B cell (primary cell): Measurements from ENCODE around the gene AIFM2. TPM values are rescaled to one million over a fixed set of nuclear protein-coding genes. Genes with fewer than 3 reads are reported as not detected.

Source experiments
- ATAC-seq: fragments of 200-7000 bp; cut with Tn5 transposase; one replicate; pipeline ENCODE4 v1.10.0; 2021; ENCODE audit warnings: low read depth, mild to moderate bottlenecking, moderate number of reproducible peaks, moderate library complexity
- CTCF ChIA-PET: fragments of 350-600 bp; sonication (Branson Sonifier 250); formaldehyde crosslinking; loops from one replicate; lab custom pipeline; 2021; ENCODE audit warnings: antibody characterized with exemption, inconsistent platforms; lab: Charles Lee
- POLR2A ChIA-PET: fragments of 350-600 bp; sonication (Branson Sonifier 250); formaldehyde crosslinking; loops from one replicate; lab custom pipeline; 2021; ENCODE audit warnings: antibody characterized with exemption; lab: Charles Lee
- DNase-seq: peaks from one replicate; pipeline ENCODE4 v3.0.0; 2013
- H2AFZ ChIP-seq: 2 replicates; pipeline ENCODE4 v1.6.1; 2012; ENCODE audit warnings: mild to moderate bottlenecking, low read depth, low read length; ENCODE audit not compliant: insufficient read depth, poor library complexity, severe bottlenecking
- H3K27ac ChIP-seq, 2 donors: 1 replicate in 1 of 2; 2 replicates in 1 of 2; pipeline ENCODE4 v1.5.1; 2012 to 2013; ENCODE audit warnings: low read length in 2 of 2, mild to moderate bottlenecking in 2 of 2, moderate library complexity in 1 of 2
- H3K27me3 ChIP-seq, 4 experiments: fragments of 200-600 bp in 1 of 4; sonication (generic) in 1 of 4; replicated peaks in 1 of 4; 1 replicate in 2 of 4; 2 replicates in 2 of 4; pipeline versions ENCODE4 v1.6.1 to v1.7.0; 2013 to 2016; ENCODE audit warnings: low read length in 3 of 4, mild to moderate bottlenecking in 2 of 4, mixed read lengths in 1 of 4, moderate library complexity in 1 of 4; ENCODE audit not compliant: insufficient read depth in 4 of 4, control insufficient read depth in 3 of 4; ENCODE audit errors: control extremely low read depth in 1 of 4
- H3K36me3 ChIP-seq, 2 experiments: replicated peaks in 1 of 2; 1 replicate in 1 of 2; 2 replicates in 1 of 2; pipeline versions ENCODE4 v1.6.1 to v1.7.1; 2013; ENCODE audit warnings: low read length in 1 of 2; ENCODE audit not compliant: insufficient read depth in 2 of 2, control insufficient read depth in 1 of 2; ENCODE audit errors: control extremely low read depth in 1 of 2, extremely low read depth in 1 of 2
- H3K4me1 ChIP-seq, 2 donors: fragments of 200-600 bp in 1 of 2; sonication (generic) in 1 of 2; 1 replicate in 1 of 2; 2 replicates in 1 of 2; pipeline versions ENCODE4 v1.5.1 to v1.6.1; 2013 to 2017; ENCODE audit warnings: low read length in 2 of 2; ENCODE audit not compliant: control insufficient read depth in 2 of 2, insufficient read depth in 2 of 2
- H3K4me2 ChIP-seq: replicated peaks from 2 replicates; pipeline ENCODE3; 2012; ENCODE audit warnings: mild to moderate bottlenecking, low read depth, low read length; ENCODE audit not compliant: poor library complexity, severe bottlenecking
- H3K4me3 ChIP-seq, 5 experiments: fragments of 200-600 bp in 1 of 5; sonication (generic) in 1 of 5; 1 replicate in 3 of 5; 2 replicates in 2 of 5; pipeline versions ENCODE4 v1.5.1 to v1.7.0; 2011 to 2016; ENCODE audit warnings: low read length in 4 of 5, mild to moderate bottlenecking in 4 of 5, low read depth in 2 of 5, control low read depth in 1 of 5, moderate library complexity in 1 of 5; ENCODE audit not compliant: insufficient read depth in 1 of 5; ENCODE audit errors: control extremely low read depth in 1 of 5, extremely low read depth in 1 of 5
- H3K79me2 ChIP-seq: fragments of 200-600 bp; sonication (generic); one replicate; pipeline ENCODE4 v1.6.0; 2016; ENCODE audit warnings: low read length; ENCODE audit not compliant: control insufficient read depth, insufficient read depth
- H3K9ac ChIP-seq: fragments of 200-600 bp; sonication (generic); 2 replicates; pipeline ENCODE4 v1.6.1; 2017; ENCODE audit warnings: mild to moderate bottlenecking, low read length, moderate library complexity
- H3K9me3 ChIP-seq, 3 donors: one replicate each; pipeline versions ENCODE4 v1.6.1 to v1.7.1; 2013; ENCODE audit warnings: low read length in 2 of 3; ENCODE audit not compliant: control insufficient read depth in 2 of 3, insufficient read depth in 1 of 3; ENCODE audit errors: control extremely low read depth in 1 of 3
- H4K20me1 ChIP-seq: 2 replicates; pipeline ENCODE4 v1.6.0; 2012; ENCODE audit warnings: mild to moderate bottlenecking, low read length; ENCODE audit not compliant: insufficient read depth, control insufficient read depth, poor library complexity, severe bottlenecking
- H3K27ac Mint-ChIP-seq: one replicate; pipeline ENCODE4 v1.8.0; 2021; ENCODE audit warnings: mixed read lengths
- H3K27me3 Mint-ChIP-seq: one replicate; pipeline ENCODE4 v1.8.0; 2021; ENCODE audit warnings: mixed read lengths
- H3K4me1 Mint-ChIP-seq: one replicate; pipeline ENCODE4 v1.8.0; 2021; ENCODE audit warnings: mixed read lengths
- H3K4me3 Mint-ChIP-seq: one replicate; pipeline ENCODE4 v1.8.0; 2021; ENCODE audit warnings: mixed read lengths
- H3K9me3 Mint-ChIP-seq: one replicate; pipeline ENCODE4 v1.8.0; 2022; ENCODE audit warnings: mixed read lengths; ENCODE audit not compliant: insufficient read depth
- EZH2 ChIP-seq: IDR thresholded peaks from 2 replicates; pipeline ENCODE4 v1.6.1; 2012; ENCODE audit warnings: borderline replicate concordance, low read depth, mild to moderate bottlenecking, moderate library complexity, low read length; ENCODE audit not compliant: insufficient read depth, poor library complexity, severe bottlenecking
- WGBS: methylation state at CpG from one replicate; pipeline ENCODE4 v1.1.5; 2013; ENCODE audit warnings: missing lambda C conversion rate; ENCODE audit not compliant: insufficient coverage; 5-methylcytosine and 5-hydroxymethylcytosine counted together
- intact Hi-C: fragments of 100-400 bp; cut with micrococcal nuclease; formaldehyde crosslinking; loops from one replicate; pipeline ENCODE4 v1.10.0; 2022
- polyA plus RNA-seq: library from polyadenylated mRNA; depleted of rRNA; stranded (reverse); fragments of >200 nt; gene quantifications from 2 replicates; pipeline ENCODE4 v1.2.3, GENCODE V29; 2012
- total RNA-seq, 2 donors: library from RNA; stranded (reverse); fragments of 120-200 nt in 1 of 2; gene quantifications; 1 replicate in 1 of 2; 2 replicates in 1 of 2; pipeline versions ENCODE4 v1.2.3 to v1.2.4, GENCODE V29; 2013 to 2022
- TF ChIP-seq, protein P1 (sequence below): fragments of 200-600 bp; IDR thresholded peaks from one replicate; pipeline ENCODE4 v1.8.0; 2022; ENCODE audit warnings: antibody characterized with exemption, mild to moderate bottlenecking

The AIFM2 gene
- total and polyA plus RNA-seq, 2 donors (not counting 1 experiment from before 2014, with no cell fraction given), result 5.6 to 8.1 TPM

DNA sequence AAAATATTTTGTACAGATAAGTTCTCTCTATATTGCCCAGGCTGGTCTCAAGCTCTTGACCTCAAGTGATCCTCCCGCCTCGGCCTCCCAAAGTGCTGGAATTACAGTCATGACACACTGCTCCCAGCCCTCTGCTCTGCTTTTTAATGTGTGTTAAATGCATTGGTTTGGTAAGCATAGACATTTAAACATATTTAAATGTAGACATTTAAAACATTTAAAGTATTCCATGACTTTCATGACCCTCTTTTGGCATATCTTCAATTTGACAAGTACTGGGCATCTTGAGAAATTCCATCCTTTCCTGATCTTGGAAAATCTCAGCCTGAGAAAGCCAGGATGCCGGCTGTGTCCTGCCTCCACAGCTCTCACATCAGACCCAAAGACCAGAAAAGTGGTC is 42.9 kb upstream of the AIFM2 start:
- Histone ChIP-seq H3K27me3 (peaks cover 0 to 7% (median 4%) of the 10 kb centered on the region in 4 experiments), H3K27ac (no peak overlapping the region), H3K4me3 (no peak overlapping the region), H4K20me1 (no peaks in the 10 kb centered on the region), H2AFZ (no peak overlapping the region), H3K4me1 (peaks cover 6 to 15% of the 10 kb centered on the region in 2 donors), H3K9ac (no peak overlapping the region), H3K79me2 (peaks cover 3% of the 10 kb centered on the region), H3K9me3 (peaks cover 0 to 2% (median 0%) of the 10 kb centered on the region in 3 donors), H3K4me2 (no peak overlapping the region), H3K36me3 (no peaks in the 10 kb centered on the region)
- peaks cover 6% of the 10 kb centered on the region for H3K27me3 Mint-ChIP-seq
- DNase-seq (no peak), ATAC-seq (no peak)
- H3K9me3 Mint-ChIP-seq, result no peaks in the 10 kb centered on the region
- H3K27ac Mint-ChIP-seq, result no peak overlapping the region
- no peak for TF ChIP-seq EZH2
- TF ChIP-seq, protein P1, sequence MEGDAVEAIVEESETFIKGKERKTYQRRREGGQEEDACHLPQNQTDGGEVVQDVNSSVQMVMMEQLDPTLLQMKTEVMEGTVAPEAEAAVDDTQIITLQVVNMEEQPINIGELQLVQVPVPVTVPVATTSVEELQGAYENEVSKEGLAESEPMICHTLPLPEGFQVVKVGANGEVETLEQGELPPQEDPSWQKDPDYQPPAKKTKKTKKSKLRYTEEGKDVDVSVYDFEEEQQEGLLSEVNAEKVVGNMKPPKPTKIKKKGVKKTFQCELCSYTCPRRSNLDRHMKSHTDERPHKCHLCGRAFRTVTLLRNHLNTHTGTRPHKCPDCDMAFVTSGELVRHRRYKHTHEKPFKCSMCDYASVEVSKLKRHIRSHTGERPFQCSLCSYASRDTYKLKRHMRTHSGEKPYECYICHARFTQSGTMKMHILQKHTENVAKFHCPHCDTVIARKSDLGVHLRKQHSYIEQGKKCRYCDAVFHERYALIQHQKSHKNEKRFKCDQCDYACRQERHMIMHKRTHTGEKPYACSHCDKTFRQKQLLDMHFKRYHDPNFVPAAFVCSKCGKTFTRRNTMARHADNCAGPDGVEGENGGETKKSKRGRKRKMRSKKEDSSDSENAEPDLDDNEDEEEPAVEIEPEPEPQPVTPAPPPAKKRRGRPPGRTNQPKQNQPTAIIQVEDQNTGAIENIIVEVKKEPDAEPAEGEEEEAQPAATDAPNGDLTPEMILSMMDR, result no peak
- peaks cover 14% of the 10 kb centered on the region for H3K4me1 Mint-ChIP-seq
- intact Hi-C loops, result no loop called here
- H3K4me3 Mint-ChIP-seq, result no peak overlapping the region
- WGBS, result 100% methylated on average over 1 of the region's 3 CpGs
- CTCF ChIA-PET, result interaction anchor here (1.5 kb wide), 1 partner anchor 31 kb away, joined by 3 read pairs; no protein-coding TSS in a partner anchor
- POLR2A ChIA-PET, result interaction anchor here (0.6 kb wide), 1 partner anchor 189 kb away, joined by 3 read pairs; no protein-coding TSS in a partner anchor

DNA sequence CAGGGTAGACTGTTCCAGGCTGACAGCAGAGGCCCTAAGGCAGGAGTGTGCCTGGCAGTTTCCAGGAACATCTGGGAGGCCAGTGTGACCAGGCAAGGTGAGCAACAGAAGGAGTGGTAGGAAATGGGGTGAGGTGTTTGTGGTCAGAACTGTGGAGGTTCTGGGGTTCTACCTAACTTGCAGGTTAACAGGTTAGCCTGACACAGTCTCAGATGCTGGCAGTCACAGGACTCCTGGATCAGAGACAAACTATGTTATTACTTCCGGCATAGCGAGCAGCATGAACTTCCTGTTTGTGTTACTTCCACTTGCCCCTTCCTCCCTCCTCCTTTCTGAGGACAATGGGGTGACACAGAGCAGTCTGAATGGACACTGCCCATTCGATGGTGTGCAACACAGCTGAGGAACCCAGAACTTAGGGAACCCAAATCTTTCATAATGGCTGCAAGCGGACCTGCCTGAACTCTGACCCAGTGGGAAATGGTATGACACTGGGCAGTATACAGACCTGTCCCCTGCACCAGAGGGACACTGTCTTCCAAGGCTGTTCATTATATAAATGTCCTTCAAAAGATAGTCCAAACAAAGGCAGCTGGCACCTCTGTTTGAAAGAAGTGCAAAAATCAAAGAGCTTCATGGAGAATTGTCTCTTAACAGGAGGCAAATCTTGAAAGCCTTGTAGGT is 41.6 kb upstream of the AIFM2 start:
- peak overlapping the region; percentile 33 for H3K4me2 ChIP-seq
- peaks cover 9% of the 10 kb centered on the region for H4K20me1 ChIP-seq
- H3K4me1 ChIP-seq, result peaks cover 11 to 22% of the 10 kb centered on the region in 2 donors
- H3K27ac ChIP-seq, result peak overlapping the region in 1 of 2 donors; percentile 43
- ATAC-seq, result no peak
- intact Hi-C loops, result no loop called here
- 55% methylated on average over 4 of the region's 4 CpGs for WGBS
- no peaks in the 10 kb centered on the region for H3K27me3 ChIP-seq
- POLR2A ChIA-PET, result no interaction called here
- peaks cover 15% of the 10 kb centered on the region for H3K79me2 ChIP-seq
- H3K9me3 ChIP-seq, result no peaks in the 10 kb centered on the region
- no peaks in the 10 kb centered on the region for H3K36me3 ChIP-seq
- CTCF ChIA-PET, result interaction anchor here (1.5 kb wide), 1 partner anchor 29 kb away, joined by 3 read pairs; no protein-coding TSS in a partner anchor
- DNase-seq, result peak; percentile 42
- Mint-ChIP-seq H3K4me3 (peak overlapping the region; percentile 32), H3K9me3 (no peaks in the 10 kb centered on the region), H3K27me3 (peaks cover 4% of the 10 kb centered on the region), H3K27ac (peak overlapping the region; percentile 74), H3K4me1 (peaks cover 21% of the 10 kb centered on the region)
- TF ChIP-seq, protein P1, result no peak
- TF ChIP-seq EZH2, result no peak
- peak overlapping the region; percentile 29 for H3K9ac ChIP-seq
- H2AFZ ChIP-seq, result peak overlapping the region; percentile 89
- no peak overlapping the region for H3K4me3 ChIP-seq
